ENCODE measurements around the gene IQCE.

IQCE gene

DNA sequence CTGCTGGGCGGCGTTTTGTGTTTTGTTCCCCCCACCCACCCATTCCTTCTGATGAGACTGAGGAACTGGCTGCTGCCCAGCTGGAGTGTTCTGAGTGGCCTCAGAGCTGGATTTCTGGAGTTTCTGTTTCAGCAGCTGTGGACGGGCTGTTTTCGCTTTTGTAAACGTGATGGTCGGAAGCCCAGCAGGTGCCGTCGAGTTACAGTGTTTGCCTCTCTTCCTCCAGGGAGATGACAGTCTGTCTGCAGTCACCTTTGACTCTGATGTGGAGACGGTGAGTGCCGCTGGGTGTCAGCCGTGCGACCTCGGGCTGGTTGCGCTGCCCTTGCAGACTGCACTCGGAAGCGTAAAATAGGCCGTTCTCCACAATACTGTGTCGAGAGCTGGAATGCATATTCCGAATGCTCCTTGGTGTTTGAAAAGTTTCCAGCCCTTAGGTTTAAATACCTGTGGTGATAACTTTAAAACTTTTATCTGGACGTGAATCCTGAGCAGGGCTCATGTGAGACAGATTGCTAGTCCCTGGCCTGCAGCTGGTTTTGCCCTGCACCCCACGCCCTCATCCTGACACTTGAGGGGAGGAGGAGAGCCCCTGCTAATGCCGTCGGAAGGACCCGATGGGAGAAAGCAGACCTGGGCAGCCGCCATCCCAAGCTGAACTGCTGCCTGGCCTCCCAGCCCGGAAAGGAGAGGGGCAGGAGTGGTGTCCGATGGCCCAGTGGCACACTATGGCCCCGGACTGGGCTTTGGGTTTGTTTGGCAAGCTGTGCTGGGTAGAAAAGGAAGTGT is 8.3 kb downstream of the IQCE start:
- peak; percentile 3 for TF ChIP-seq CTCF (IDR thresholded peaks at IDR 0.05; ENCODE audit: low read depth, low read length, missing control alignments)
- no peak overlapping the region for H3K4me3 ChIP-seq (ENCODE audit: low read depth, low read length)
- H3K27me3 ChIP-seq (replicated peaks): no peaks in the 10 kb centered on the region
- in situ Hi-C loops (cut with HindIII; ENCODE audit: low pct_ligation_motif_present, low sequenced_read_pairs): loop anchor here (5.0 to 10.0 kb wide), 2 partner anchors 48 to 85 kb away; no protein-coding TSS in a partner anchor
- DNase-seq: no peak
- H3K27ac ChIP-seq: no peak overlapping the region
- no peaks in the 10 kb centered on the region for H3K36me3 ChIP-seq (replicated peaks)

DNA sequence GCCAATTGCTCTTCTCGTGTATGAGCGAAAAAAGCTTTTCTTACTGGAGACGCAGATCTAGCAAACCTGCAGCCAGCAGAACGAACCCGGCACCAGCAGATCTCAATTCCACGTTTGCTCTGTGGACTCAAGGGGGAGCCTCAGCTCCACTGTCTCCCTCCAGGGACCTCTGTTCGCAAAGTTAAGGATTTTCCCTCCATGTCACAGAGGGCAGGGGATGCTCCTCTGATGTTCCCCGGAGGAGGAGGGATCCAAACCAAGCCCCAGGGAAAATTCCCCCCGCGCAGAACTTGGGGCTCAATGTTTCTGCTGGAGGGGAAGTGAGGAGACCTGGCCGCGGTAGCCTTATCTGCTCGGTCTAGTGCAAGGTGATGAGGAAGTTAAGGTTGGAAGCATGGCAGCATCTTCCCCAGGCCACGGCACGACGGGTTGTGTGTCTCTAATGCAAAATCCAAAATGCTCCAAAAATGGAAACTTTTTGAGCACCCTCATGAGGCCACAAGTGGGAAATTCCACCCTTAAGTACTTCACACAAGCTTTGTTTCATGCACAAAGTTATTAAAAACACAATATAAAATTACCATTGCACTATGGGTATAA is 9.0 kb downstream of the IQCE start:
- peak; percentile 77 for TF ChIP-seq CTCF (IDR thresholded peaks at IDR 0.05; ENCODE audit: low read depth, low read length, missing control alignments)
- in situ Hi-C loops (cut with HindIII; ENCODE audit: low pct_ligation_motif_present, low sequenced_read_pairs): loop anchor here (5.0 to 10.0 kb wide), 2 partner anchors 47 to 85 kb away; no protein-coding TSS in a partner anchor
- DNase-seq: peak; percentile 28
- no peak overlapping the region for H3K27ac ChIP-seq
- no peaks in the 10 kb centered on the region for H3K27me3 ChIP-seq (replicated peaks)
- no peaks in the 10 kb centered on the region for H3K36me3 ChIP-seq (replicated peaks)
- no peak overlapping the region for H3K4me3 ChIP-seq (ENCODE audit: low read depth, low read length)

- Histone ChIP-seq H3K4me3 (ENCODE audit: low read depth, low read length) (no peak overlapping the region), H3K27ac (no peak overlapping the region), H3K27me3 (replicated peaks) (no peaks in the 10 kb centered on the region), H3K36me3 (replicated peaks) (peaks cover 3% of the 10 kb centered on the region)
- TF ChIP-seq CTCF (IDR thresholded peaks at IDR 0.05; ENCODE audit: low read depth, low read length, missing control alignments): no peak
- DNase-seq: no peak
- in situ Hi-C loops (cut with HindIII; ENCODE audit: low pct_ligation_motif_present, low sequenced_read_pairs): loop anchor here (5.0 to 10.0 kb wide), 2 partner anchors 46 to 84 kb away; no protein-coding TSS in a partner anchor
Observed at GRCh38 chr7:2568521-2569223, 9.9 kb downstream of the IQCE start.

DNA sequence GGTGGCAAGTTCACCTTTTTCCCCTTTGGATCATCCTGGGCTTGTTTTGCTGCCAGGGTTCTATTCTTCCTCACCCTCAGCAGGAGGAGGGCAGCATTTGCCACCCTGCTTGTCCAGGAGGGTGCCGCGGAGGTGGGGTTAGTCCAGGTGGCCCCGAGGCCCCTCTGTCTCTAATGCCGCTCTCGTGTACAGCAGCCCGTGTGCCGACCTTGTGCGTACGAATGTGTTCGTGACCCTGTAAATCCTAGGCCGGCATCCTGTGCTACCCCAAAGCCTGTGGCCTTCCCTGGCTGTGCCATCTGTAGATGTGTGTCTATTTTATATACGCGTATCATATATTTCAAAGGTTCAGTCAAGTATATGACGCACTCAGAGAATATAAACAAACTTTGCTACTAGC is 10.6 kb downstream of the IQCE start:
- Histone ChIP-seq H3K27ac (no peak overlapping the region), H3K27me3 (replicated peaks) (no peaks in the 10 kb centered on the region), H3K4me3 (ENCODE audit: low read depth, low read length) (no peak overlapping the region), H3K36me3 (replicated peaks) (peaks cover 8% of the 10 kb centered on the region)
- DNase-seq: no peak
- in situ Hi-C loops (cut with HindIII; ENCODE audit: low pct_ligation_motif_present, low sequenced_read_pairs): loop anchor here (5.0 to 10.0 kb wide), 2 partner anchors 45 to 83 kb away; no protein-coding TSS in a partner anchor
- no peak for TF ChIP-seq CTCF (IDR thresholded peaks at IDR 0.05; ENCODE audit: low read depth, low read length, missing control alignments)

DNA sequence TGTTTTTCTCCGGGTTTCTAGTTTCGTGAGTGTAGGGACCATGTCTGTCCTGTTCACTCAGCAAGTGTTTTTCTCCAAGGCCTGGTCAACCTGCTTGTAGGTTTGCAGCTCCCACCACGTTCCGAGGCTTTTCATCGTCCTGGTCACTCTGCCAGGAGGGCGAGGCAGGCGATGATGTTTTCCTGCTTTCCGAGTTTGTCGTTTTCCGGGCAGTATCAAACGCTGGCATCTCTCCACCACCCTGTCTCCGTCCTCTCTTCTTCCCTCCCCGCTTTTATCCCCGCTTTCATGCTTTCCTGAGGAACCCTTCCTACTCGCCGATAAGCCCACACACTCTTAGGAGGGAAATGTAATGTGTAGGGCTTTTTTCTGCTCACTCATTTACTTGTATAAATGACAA is 11.2 kb downstream of the IQCE start:
- in situ Hi-C loops (cut with HindIII; ENCODE audit: low pct_ligation_motif_present, low sequenced_read_pairs): no loop called here
- no peak for DNase-seq
- no peaks in the 10 kb centered on the region for H3K27me3 ChIP-seq (replicated peaks)
- no peak for TF ChIP-seq CTCF (IDR thresholded peaks at IDR 0.05; ENCODE audit: low read depth, low read length, missing control alignments)
- peaks cover 8% of the 10 kb centered on the region for H3K36me3 ChIP-seq (replicated peaks)
- H3K4me3 ChIP-seq (ENCODE audit: low read depth, low read length): no peak overlapping the region
- H3K27ac ChIP-seq: no peak overlapping the region
